ENCODE results near the gene PIK3C3. TPM values are rescaled to one million over a fixed set of nuclear protein-coding genes. Genes with fewer than 3 reads are reported as not detected.

PIK3C3 gene
- total and polyA plus RNA-seq, 9 of the 15 experiments (the other 6 are each of a cell fraction or from before 2014, with no cell fraction given) = 27.0 to 101 (median 42.9) TPM

- DNase-seq (ENCODE audit: extremely low read depth in 1 of 4, low spot score in 3 of 4) (no peak), ATAC-seq (no peak), FAIRE-seq (no peak)
- H3K79me2 ChIP-seq (ENCODE audit: control insufficient read depth, insufficient read depth, low read length) = no peaks in the 10 kb centered on the region
- no peak overlapping the region for H3K4me2 ChIP-seq (ENCODE audit: insufficient read depth, low read length)
- H3K27me3 ChIP-seq (ENCODE audit: control insufficient read depth in 2 of 2, insufficient read depth in 2 of 2, low read length in 2 of 2) = no peaks in the 10 kb centered on the region
- intact Hi-C loops (cut with micrococcal nuclease) (no loop called here), in situ Hi-C loops (cut with MboI) (no loop called here)
- CTCF ChIA-PET (ENCODE audit: low intra/inter-chr PET ratio) = no interaction called here
- no peak overlapping the region for H3K4me3 ChIP-seq
- POLR2A ChIA-PET = no interaction called here
- H2AFZ ChIP-seq (ENCODE audit: low read depth, low read length) = no peak overlapping the region
- H4K20me1 ChIP-seq (replicated peaks; ENCODE audit: control insufficient read depth, insufficient read depth, low read length) = no peaks in the 10 kb centered on the region
- no peaks in the 10 kb centered on the region for H3K9me3 ChIP-seq (replicated peaks; ENCODE audit: control insufficient read depth, insufficient read depth, low read depth, low read length)
- H3K27ac ChIP-seq (ENCODE audit: extremely low read depth, low read depth, low read length) = no peak overlapping the region
- BruUV-seq (replicated peaks) = no TSS peak
- TF ChIP-seq AFF4 (CRISPR knock-in tag; IDR thresholded peaks at IDR 0.05) (no peak), DLX4 (CRISPR knock-in tag; IDR thresholded peaks at IDR 0.05) (no peak), FOXK1 (CRISPR knock-in tag; IDR thresholded peaks at IDR 0.05; ENCODE audit: borderline replicate concordance) (no peak), ZNF12 (CRISPR knock-in tag; IDR thresholded peaks at IDR 0.05) (no peak), ZNF518B (CRISPR knock-in tag; IDR thresholded peaks at IDR 0.05) (no peak), ZNF512 (tag; IDR thresholded peaks at IDR 0.05) (no peak), SRF (CRISPR knock-in tag; IDR thresholded peaks at IDR 0.05) (no peak), CBX2 (IDR thresholded peaks at IDR 0.05; ENCODE audit: insufficient read depth, low read length, poor library complexity, severe bottlenecking) (no peak), BMI1 (IDR thresholded peaks at IDR 0.05; ENCODE audit: low read length) (no peak), COPS2 (conservative IDR thresholded peaks at IDR 0.05) (no peak)
- H3K36me3 ChIP-seq (ENCODE audit: control insufficient read depth, insufficient read depth, low read length) = peaks cover 53% of the 10 kb centered on the region
- no peak overlapping the region for H3K9ac ChIP-seq (ENCODE audit: insufficient read depth in 1 of 2, low read depth in 2 of 2, low read length in 2 of 2)
- no peaks in the 10 kb centered on the region for H3K9me1 ChIP-seq (ENCODE audit: control insufficient read depth, insufficient read depth, low read length)
- 89% methylated on average over 2 of the region's 2 CpGs for WGBS (ENCODE audit: insufficient coverage, low coverage, missing lambda C conversion rate)
- H3K4me1 ChIP-seq (replicated peaks in 1 of 2; ENCODE audit: control insufficient read depth in 2 of 2, insufficient read depth in 2 of 2, low read length in 2 of 2) = no peaks in the 10 kb centered on the region
Observed at GRCh38 chr18:42004653-42005052, 49.6 kb downstream of the PIK3C3 start.
